Gastrocnemius medialis (tissue), 4 donors: Measurements from ENCODE around the gene C22orf23.

Experiments used
- POLR2A ChIP-seq, 2 donors: fragments of 450-650 bp; IDR thresholded peaks; one replicate each; pipeline ENCODE4 v1.6.1; 2017; ENCODE audit warnings: antibody characterized with exemption in 2 of 2, mild to moderate bottlenecking in 2 of 2, moderate library complexity in 2 of 2
- TF ChIP-seq, protein P1 (sequence below), 5 experiments: fragments of 450-650 bp in 3 of 5; fragments of 200-600 bp in 2 of 5; sonication (generic) in 2 of 5; IDR thresholded peaks in 4 of 5; conservative IDR thresholded peaks in 1 of 5; 1 replicate in 4 of 5; 2 replicates in 1 of 5; pipeline ENCODE4 v1.5.1; 2016 to 2019; ENCODE audit warnings: antibody characterized with exemption in 5 of 5, mild to moderate bottlenecking in 3 of 5, moderate library complexity in 3 of 5

DNA sequence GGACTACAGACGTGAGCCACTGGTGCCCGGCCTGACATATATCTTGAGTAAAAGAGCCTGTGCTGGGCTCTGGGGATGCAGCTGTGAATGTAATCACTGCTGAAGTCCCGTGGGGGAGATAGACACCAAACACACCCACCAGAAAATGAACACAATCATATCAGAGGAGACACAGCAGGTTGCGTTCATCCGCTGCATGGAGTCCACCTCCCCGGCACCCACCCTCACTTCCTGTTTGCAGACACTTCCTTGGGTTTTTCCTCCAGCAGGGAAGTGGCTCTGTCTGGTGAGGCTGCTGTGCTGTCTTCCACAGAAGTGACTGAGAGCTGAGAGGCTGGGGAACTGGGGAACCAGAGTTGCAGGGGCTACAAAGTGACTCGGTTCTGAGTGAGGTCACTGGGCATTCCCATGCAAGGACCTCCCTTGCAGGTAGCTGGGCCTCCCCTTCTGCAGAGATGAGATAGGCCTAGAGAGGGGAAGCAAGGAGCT lies 40.1 kb downstream of the C22orf23 start:
- TF ChIP-seq, protein P1, sequence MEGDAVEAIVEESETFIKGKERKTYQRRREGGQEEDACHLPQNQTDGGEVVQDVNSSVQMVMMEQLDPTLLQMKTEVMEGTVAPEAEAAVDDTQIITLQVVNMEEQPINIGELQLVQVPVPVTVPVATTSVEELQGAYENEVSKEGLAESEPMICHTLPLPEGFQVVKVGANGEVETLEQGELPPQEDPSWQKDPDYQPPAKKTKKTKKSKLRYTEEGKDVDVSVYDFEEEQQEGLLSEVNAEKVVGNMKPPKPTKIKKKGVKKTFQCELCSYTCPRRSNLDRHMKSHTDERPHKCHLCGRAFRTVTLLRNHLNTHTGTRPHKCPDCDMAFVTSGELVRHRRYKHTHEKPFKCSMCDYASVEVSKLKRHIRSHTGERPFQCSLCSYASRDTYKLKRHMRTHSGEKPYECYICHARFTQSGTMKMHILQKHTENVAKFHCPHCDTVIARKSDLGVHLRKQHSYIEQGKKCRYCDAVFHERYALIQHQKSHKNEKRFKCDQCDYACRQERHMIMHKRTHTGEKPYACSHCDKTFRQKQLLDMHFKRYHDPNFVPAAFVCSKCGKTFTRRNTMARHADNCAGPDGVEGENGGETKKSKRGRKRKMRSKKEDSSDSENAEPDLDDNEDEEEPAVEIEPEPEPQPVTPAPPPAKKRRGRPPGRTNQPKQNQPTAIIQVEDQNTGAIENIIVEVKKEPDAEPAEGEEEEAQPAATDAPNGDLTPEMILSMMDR (IDR thresholded peaks at IDR 0.05 in 4 of 5, conservative IDR thresholded peaks at IDR 0.05 in 1 of 5) = no peak
- TF ChIP-seq POLR2A (IDR thresholded peaks at IDR 0.05) = no peak
